Head of caudate nucleus (tissue), 42 donors: Measurements from ENCODE around the gene DLEC1.
A peak's percentile ranks its signal among the peaks of the same experiment; 100 is the strongest.
"Not testable (repeated sequence)": the region's sequence is repeated elsewhere in the genome, so short reads cannot be mapped to it uniquely, and the experiment has no call there.

Experiments used
- DNase-seq, 42 donors: peaks; one replicate each; pipeline versions ENCODE4 v3.0.0 to v3.0.0-alpha.2; 2020 to 2021; ENCODE audit warnings: mixed read lengths in 7 of 42
- intact Hi-C: fragments of 100-400 bp; cut with DNase I; formaldehyde crosslinking; loops from one replicate; pipeline ENCODE4 v1.15.0; 2022

The DLEC1 gene

GRCh38 chr3:38154625-38155255, 115.7 kb downstream of the DLEC1 start:
- no peak for DNase-seq
- intact Hi-C loops, result no loop called here

GRCh38 chr3:38155825-38156224, 116.8 kb downstream of the DLEC1 start:
- intact Hi-C loops, result no loop called here
- DNase-seq, result no peak

GRCh38 chr3:38157117-38157516, 118.1 kb downstream of the DLEC1 start:
- DNase-seq, result no peak
- intact Hi-C loops, result no loop called here

GRCh38 chr3:38157595-38157994, 118.6 kb downstream of the DLEC1 start:
- intact Hi-C loops, result no loop called here
- no peak for DNase-seq

- no peak for DNase-seq
- intact Hi-C loops, result no loop called here
Observed at GRCh38 chr3:38158472-38158871, 119.5 kb downstream of the DLEC1 start.

- intact Hi-C loops, DNase-seq: not testable (repeated sequence)
Observed at GRCh38 chr3:38160704-38161103, 121.7 kb downstream of the DLEC1 start.

- intact Hi-C loops, result no loop called here
- no peak for DNase-seq
Observed at GRCh38 chr3:38163117-38163840, 124.3 kb downstream of the DLEC1 start.

GRCh38 chr3:38163841-38164642, 125.0 kb downstream of the DLEC1 start:
- DNase-seq, result no peak
- intact Hi-C loops, result loop anchor here (2.0 kb wide), 1 partner anchor 27 kb away; the partner anchor contains the start of gene ACAA1

GRCh38 chr3:38164643-38164951, 125.6 kb downstream of the DLEC1 start:
- intact Hi-C loops, result loop anchor here (2.0 kb wide), 1 partner anchor 28 kb away; the partner anchor contains the start of gene ACAA1
- no peak for DNase-seq

- DNase-seq, result peak; percentile 94 to 100 (median 98)
- intact Hi-C loops, result loop anchor here (2.0 kb wide), 1 partner anchor 28 kb away; the partner anchor contains the start of gene ACAA1
Observed at GRCh38 chr3:38164952-38165721, 126.1 kb downstream of the DLEC1 start, which contains the start of gene OXSR1. Gene OXSR1, plus strand, starts transcription at chr3:38165537. Its CDS starts 340 bp downstream, at chr3:38165877.

- DNase-seq, result peak in 26 of 42 donors; percentile 9 to 79 (median 51)
- intact Hi-C loops, result loop anchor here (2.0 kb wide), 1 partner anchor 29 kb away; the partner anchor contains the start of gene ACAA1
Observed at GRCh38 chr3:38165722-38166387, 126.8 kb downstream of the DLEC1 start.

- intact Hi-C loops, result no loop called here
Observed at GRCh38 chr3:38167591-38167990, 128.6 kb downstream of the DLEC1 start.

GRCh38 chr3:38168151-38169026, 129.4 kb downstream of the DLEC1 start:
- no peak for DNase-seq
- intact Hi-C loops, result no loop called here

More at GRCh38 chr3:38167591-38167990, 128.6 kb downstream of the DLEC1 start:
- DNase-seq, result no peak

- intact Hi-C loops, result no loop called here
- DNase-seq, result no peak
Observed at GRCh38 chr3:38169027-38169317, 130.0 kb downstream of the DLEC1 start.

- intact Hi-C loops, result no loop called here
- DNase-seq, result no peak
Observed at GRCh38 chr3:38170722-38171121, 131.7 kb downstream of the DLEC1 start.

- no peak for DNase-seq
- intact Hi-C loops, result no loop called here
Observed at GRCh38 chr3:38171622-38172021, 132.6 kb downstream of the DLEC1 start.
